ENCODE results near the gene RGPD4. TPM values are rescaled to one million over a fixed set of nuclear protein-coding genes. Genes with fewer than 3 reads are reported as not detected.
"Not testable (repeated sequence)": the region's sequence is repeated elsewhere in the genome, so short reads cannot be mapped to it uniquely, and the experiment has no call there.

RGPD4 gene
- not detected for total RNA-seq

DNA sequence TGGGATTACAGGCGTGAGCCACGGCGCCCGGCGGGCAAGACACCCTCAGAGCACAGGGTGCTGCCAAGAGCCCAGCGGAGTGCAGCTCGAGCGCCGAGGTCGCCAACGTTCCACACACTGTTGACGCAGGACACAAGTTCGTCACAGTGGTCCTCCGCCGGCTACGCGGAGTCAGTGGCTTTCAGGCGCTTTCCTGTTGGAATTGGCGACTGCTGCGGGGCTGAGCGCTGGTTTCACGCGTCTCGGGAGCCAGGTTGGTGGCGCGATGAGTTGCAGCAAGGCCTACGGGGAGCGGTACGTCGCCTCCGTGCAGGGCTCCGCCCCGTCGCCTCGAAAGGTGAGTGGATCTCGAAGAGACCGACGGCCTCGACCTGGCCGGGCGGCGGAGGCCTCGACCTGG, at the start of gene RGPD4:
RGPD4 (plus strand) TSS at position 144 of the 400 bp plus-strand sequence; CDS start at position 266, 122 bp downstream.
- DNase-seq (ENCODE audit: low read depth in 2 of 3, low spot score in 2 of 3), result not testable (repeated sequence)

DNA sequence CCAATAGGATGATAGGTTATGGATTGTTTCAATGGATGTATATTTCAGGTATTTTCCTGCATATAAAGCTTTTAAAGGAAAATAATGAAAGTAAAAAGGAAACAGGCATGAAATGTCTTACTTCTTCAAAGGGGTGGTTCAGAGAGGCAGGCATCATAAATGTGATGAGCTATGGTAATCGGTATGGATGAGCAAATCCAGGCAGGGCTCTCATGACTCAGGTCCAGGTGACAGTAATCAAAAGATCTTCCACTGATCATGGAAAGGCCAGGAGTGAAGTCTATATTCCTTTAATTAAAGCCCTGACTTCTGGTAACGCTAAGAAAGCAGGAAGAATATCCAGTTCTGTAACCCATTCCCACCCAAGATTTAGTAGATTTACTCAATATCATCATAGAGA, 48.7 kb upstream of the RGPD4 start:
- DNase-seq (ENCODE audit: low read depth in 2 of 3, low spot score in 2 of 3), result no peak

DNA sequence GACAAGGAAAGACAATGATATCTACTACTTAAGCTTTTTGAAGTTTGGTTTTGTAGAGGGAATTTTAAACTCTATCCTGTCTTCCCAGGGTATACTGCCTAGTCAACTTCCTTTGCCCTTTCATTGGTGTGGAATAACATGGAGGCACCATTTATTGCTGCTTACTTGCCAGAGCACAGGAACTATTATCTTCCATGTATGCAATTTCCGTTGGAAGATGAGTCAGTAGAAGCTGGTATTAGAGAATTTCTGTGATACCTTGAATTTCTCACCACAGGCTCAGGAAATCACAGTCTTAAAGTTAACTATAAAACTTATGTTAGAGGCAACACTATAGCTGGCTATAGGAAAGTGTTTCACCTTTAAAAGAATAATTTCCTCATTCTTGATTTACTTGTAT, 40.9 kb upstream of the RGPD4 start:
- no peak for DNase-seq (ENCODE audit: low read depth in 2 of 3, low spot score in 2 of 3)

DNA sequence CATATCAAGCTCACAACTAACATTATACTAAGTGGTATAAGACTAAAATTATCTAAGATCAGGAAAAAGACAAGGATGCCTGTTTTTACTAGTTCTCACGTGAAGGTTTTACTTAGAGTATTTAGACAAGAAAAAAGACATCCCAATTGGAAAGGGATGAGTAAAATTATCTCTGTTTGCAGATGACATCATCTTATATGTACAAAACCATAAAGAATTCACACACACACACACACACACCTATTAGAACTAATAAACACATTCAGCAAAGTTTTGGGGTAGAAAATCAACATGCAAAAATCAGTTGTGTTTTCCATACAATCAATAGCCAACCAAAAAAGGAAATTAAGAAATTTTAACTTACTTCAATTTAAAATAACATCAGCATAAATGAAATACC, 35.9 kb upstream of the RGPD4 start:
- DNase-seq (ENCODE audit: low read depth in 2 of 3, low spot score in 2 of 3), result no peak

DNA sequence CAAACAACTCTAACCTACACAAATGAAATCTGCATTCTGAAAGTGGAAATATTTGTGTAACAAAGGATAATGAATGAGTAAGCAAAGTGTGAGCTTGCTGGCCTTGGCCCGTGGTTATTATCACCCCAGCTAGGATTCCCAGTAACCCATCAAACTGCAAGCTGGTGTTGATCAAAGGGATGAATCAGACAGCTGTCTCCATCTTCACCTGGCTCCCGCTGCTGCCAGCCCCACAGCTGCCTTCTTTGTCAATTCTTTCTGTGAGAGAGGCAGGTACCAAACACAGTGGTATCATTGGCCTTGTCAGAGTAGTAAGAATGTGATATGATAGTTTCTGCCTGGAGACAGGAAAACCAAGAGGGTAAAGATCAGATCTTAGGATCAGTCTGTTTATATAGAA, 25.2 kb upstream of the RGPD4 start:
- DNase-seq (ENCODE audit: low read depth in 2 of 3, low spot score in 2 of 3), result no peak

DNA sequence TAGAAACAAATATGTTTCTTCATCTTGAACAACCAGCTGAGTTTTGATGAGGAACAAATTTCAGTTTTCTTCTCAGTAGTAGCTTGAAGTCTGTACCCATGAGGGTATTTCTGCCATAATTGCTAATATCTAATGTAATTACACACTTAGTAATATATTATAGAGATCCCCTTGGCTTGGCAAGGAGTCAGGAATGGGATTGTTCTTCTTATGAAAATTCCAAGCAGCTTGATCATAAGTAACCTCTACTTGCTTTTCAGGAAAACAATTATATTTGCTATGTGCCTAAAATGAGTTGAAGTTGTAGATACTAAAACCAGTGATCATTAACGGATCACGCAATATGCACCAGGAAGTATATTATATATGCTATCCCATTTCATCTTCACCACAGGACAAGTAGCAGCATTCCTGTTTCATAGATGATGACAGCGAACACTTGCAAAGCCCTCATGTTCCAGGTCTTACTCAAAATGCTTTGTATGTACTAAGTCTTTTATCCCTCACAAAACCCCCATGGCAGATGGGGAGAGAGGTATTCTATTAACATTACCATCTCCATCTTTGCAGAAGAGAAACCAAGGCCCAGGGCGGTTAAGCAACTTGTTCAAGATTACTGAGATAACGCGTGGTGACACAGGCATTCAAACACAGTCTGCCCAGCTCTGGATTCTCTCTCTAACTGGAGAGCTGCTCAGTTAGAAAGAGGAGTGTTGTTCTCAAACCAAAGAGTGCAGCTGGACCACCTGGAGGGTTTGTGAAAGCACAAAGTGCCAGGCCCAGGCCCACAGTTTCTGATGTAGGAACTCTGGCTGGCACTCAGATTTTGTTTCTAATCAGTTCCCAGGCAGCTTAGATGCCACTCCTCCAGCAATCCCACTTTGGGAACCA, 21.8 kb upstream of the RGPD4 start:
- DNase-seq (ENCODE audit: low read depth in 2 of 3, low spot score in 2 of 3), result no peak

DNA sequence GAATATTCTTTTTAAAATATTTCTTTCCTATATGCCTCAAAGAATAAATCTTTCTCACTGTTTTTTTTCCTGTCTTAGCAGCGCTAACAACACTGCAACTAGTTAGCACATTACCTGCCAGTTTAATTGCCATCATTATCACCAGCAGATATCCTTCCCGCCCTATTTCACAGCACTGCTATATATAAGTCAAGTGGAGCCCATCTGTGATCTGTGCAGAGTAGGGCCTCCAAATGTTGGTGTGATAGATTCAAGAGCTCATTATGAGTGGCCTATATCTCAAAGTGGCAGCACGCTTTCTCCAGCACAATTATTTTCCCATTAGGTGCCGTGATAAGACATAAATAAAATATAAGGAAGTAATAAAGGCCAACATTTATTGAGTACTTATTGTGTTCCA, 19.8 kb upstream of the RGPD4 start:
- DNase-seq (ENCODE audit: low read depth in 2 of 3, low spot score in 2 of 3), result no peak

DNA sequence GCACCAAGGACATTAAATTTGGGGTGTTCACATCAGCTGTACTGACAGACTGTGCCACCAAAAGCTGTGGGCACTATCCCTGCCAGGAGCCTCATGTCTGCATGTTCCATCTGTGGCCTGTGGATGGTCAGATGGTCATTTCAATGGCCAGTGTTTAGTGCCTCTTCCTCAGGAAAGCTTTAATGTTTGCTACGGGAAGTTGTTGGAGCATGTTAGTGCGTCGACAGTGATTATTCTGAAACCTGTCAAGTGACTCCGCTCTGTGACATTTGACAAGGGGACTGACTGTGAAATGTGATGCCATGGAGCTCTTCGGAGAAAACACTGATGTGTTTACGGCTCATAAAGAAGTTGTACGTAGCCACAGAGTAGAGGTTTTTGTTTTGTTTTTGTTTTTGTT, 18.7 kb upstream of the RGPD4 start:
- no peak for DNase-seq (ENCODE audit: low read depth in 2 of 3, low spot score in 2 of 3)

DNA sequence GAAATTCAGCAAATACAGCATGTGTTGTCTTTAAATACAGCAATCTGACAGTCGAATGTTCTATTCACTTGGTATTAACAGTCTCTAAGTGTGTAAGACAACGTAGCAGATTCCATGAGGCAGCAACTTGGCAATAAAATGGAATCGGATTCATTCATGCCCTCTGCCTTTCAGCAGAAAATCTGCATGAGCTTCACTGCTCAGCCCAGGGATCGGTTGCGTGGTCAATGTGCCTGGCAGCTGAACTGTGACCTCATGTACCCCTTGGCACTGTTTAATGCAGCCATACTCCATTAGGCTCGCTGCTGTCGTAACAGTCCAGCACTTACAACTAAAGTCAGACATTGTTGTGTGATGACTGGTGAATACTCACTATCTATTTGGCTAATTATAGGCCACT, 17.7 kb upstream of the RGPD4 start:
- DNase-seq (ENCODE audit: low read depth in 2 of 3, low spot score in 2 of 3), result no peak

DNA sequence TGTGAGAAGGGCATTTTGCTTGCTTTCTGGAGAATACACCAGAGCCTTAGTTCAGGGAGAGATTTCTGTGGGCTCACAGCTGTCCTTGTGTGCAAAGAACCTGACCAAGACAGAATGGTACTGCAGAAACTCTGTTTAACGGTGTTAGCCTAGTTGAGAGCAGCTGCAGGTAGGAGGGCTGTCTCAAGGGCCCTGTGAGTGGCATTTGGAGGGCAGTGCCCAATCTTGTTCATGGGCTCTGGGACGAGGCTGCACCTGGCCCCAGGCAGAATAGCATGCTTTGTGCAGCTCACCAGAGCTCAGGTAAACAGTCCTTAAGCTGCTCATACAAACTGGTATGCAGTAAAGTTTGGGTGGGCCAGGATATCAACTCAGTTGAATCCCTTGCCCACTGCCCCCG, 16.9 kb upstream of the RGPD4 start:
- DNase-seq (ENCODE audit: low read depth in 2 of 3, low spot score in 2 of 3), result no peak

DNA sequence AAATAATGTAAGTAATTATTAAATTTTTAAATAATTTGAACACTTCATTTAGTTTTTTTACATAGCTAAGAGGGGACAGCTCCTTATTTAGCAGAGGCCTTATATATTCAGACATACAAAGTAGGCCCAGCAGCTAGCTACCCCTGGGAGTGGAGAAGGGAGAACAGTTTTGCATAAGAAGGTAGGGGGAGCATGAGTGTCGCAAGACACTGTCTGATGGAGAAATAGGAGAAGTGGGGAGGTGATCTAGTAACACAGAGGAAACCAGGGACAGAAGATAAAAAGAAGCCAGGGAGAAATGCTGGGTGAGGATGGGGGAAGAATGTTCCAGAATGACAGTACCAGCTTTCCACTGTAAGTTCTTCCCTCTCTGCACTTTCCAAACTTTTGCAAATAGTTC, 16.0 kb upstream of the RGPD4 start:
- peak in 2 of 3 donors; percentile 2 to 8 for DNase-seq (ENCODE audit: low read depth in 2 of 3, low spot score in 2 of 3)

DNA sequence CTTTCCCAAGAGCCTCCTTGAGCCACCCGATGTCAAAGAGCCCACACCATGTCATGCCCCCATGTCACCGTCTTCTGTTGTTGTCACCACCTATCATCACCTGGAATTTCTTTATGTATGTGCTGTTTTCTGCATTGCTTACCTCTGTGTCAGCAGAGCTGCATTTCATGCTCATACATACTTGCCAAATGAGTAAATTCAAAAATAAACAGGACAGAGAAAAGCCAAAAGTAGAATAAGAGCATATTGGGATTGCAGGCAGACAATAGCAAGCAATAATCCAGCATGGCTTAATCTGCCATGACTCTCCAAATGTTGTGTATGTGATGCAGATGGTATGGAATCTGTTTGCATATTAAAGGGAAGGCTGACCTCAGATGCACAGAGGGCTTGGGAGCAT, 15.3 kb upstream of the RGPD4 start:
- DNase-seq (ENCODE audit: low read depth in 2 of 3, low spot score in 2 of 3), result no peak

DNA sequence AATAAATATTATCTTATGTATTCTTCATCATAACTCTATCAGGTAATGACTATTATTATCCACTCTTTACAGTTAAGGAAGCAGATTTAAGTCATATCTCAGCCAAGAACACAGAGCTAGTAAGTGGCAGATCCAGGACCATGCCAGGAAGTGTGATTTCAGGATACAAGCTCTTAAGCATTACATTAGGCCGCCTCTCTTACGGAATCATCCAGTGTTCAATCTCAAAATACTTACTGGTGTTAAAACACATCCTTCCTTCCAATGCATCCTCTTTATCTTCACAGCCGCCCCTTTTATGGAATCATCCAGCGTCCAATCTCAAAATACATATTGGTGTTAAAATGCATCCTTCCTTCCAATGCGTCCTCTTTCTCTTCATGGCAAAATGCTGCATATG, 14.7 kb upstream of the RGPD4 start:
- no peak for DNase-seq (ENCODE audit: low read depth in 2 of 3, low spot score in 2 of 3)

DNA sequence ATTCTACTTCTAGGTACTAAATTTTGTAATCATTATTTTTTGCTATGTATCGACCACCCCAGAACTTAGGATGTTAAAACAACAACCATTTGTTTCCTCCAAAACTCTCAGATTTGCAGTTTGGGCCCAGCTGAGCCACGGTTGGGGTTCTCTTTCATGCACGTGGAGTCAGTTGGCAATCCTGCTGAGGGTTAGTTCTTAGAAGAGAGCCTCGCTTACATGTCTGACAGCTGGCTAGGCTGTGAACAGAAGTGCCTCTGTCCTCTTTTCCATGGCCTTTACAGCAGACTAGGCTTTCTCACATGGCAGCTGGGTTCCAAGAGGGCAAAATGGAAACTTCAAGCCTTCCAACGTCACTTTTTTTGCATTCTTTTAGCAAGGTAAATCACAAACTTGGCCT, 9.3 kb upstream of the RGPD4 start:
- no peak for DNase-seq (ENCODE audit: low read depth in 2 of 3, low spot score in 2 of 3)

DNA sequence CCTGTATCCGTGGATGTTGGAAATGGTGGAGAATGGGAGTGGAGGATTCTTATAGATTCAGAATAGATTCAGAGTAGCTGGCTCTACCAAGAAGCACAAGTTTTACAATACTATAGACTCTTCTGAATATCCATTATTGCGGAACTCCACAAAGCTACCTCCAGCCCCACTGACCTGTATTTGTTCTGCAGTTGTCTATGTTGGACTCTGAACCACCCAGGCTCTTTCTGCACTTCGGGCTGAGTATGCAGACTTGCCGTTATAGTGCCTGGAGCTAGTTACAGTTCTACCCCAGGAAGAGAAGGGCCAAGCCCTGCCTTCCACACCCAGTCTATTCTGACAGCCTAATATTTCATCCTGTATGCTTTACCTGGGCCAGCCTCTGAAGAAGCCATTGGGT, 4.4 kb upstream of the RGPD4 start:
- DNase-seq (ENCODE audit: low read depth in 2 of 3, low spot score in 2 of 3), result no peak

DNA sequence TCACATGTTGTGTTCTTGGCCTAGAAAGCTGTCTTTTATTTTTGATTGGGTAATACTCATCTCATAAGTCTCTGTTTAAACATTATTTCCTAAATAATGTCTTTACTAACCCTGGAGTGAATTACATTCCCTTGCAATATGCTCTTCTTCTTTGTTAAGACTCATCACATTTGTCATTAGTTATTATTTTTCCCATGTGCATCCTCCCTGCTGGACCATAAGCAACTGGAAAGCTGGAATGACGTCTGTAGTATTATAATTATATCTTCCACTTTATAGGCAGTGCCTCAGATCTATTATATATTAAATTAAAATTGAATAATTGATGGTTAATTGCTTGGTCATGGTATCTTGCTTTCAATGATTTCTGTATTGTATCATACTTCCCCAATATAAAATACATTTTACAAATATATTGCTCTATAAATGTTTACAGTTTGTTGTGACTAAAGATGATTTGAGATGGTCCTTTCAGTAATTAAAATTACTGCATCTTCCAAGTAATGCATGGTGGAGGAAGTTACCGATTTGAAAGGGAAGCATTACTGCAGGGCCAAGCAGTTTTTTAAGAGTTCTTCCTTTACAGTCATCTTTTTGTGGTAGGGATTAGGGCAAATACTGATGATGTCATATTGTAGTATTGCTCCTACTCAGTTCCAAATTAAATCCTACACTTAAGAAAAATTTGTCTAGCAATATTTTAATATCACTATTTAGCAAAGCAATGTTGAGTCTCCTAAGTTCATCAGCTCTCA, 2.1 kb upstream of the RGPD4 start:
- DNase-seq (ENCODE audit: low read depth in 2 of 3, low spot score in 2 of 3), result no peak

DNA sequence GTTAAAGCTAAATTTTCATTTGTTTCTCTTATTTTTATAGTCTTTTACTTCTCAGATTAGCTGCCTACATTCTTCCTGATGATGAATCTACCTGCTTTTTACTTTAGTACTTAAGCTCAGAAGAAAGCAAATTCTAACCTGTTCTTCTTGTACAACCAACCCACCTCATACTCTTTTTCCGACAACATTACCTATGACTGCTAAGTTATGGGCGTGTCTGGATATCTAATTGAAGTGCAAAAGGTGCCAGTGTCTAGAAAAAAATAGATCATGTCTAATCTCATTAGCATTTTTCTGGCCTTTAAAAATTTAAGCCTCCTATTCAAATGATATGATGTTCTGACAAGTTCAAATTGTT, 1.5 kb upstream of the RGPD4 start:
- DNase-seq (ENCODE audit: low read depth in 2 of 3, low spot score in 2 of 3), result no peak

DNA sequence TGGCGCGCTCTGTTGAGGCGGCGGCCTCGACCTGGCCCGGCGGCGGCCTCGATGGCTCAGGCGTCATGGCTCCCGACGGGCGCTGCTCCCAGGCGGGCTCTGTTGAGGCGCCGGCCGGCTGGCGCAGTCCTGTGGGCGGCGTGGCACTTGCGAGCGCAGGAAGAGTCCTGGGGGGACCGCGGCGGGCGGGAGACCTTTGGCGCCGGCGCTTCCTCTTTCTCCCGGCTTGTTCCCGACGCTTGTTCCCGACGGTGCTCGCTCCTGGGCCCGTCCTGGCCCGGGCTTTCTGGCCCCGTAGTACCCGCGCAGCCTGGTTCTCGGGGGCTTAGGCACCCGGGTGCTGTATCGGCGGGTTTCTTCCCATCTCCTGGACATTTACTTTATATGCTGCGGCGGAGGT, 2.8 kb downstream of the RGPD4 start:
- not testable (repeated sequence) for DNase-seq (ENCODE audit: low read depth in 2 of 3, low spot score in 2 of 3)

DNA sequence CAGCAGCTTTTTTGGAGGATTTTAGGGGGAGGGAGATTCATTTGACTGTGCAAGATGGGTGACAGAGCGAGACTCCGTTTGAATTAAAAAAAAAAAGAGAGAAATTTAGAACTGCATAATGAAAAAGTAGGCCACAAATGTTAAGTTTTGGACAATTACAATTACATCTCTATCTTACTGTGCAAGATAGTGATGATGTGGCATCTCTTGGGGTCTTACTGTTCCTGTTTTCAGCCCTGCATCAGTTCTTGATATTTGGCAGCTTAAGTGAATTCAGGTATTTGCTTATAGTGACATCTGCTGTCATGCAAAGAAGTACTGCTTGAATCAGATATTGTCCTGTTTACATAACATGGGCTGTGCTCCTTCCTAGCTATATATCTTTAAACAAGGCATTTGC, 6.5 kb downstream of the RGPD4 start:
- DNase-seq (ENCODE audit: low read depth in 2 of 3, low spot score in 2 of 3), result not testable (repeated sequence)

DNA sequence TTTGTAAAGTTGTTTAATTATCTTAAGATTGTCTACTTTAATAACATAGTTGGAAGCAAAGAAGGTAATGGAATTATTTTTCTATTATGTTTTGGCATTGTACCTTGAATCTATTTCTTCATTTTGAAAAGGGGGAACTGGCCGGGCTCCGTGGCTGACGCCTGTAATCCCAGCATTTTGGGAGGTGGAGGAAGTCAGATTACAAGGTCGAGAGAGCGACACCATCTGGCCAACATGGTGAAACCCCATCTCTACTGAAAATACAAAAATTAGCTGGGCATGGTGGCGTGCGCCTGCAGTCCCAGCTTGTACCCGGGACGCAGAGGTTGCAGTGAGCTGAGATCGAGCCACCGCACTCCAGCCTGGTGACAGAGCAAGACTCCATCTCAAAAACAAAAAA, 6.9 kb downstream of the RGPD4 start:
- DNase-seq (ENCODE audit: low read depth in 2 of 3, low spot score in 2 of 3), result peak in 2 of 3 donors; percentile 9 to 31

DNA sequence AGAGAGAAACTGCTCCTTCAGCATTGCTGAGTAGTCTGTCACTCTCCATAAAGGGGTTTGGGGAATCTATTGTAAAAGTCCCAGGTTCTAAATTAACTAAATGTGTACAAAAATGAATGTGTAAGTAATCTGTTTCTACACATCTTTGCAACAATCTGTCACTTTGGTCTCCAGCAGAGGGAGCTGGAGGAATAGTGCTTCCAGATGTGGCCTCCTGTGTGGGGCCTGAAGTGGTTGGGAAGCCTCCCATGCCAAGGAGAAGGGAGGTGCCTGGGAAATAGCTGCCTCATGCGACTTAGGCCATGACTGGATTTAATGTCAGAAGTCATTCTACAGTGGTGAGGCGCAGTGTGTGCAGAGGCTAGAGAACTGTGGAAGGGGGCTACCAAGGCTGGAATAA, 89.4 kb downstream of the RGPD4 start:
- not testable (repeated sequence) for DNase-seq (ENCODE audit: low read depth in 2 of 3, low spot score in 2 of 3)
